Activated naive CD4-positive, alpha-beta T cell treated with anti-CD3 and anti-CD28 coated beads, Interleukin-2, amount 50 U/mL, for 24 hours (primary cell): ENCODE results near the gene SSR1.

Experiments used
- H3K27ac Mint-ChIP-seq: one replicate; pipeline ENCODE4 v1.8.0; 2021; ENCODE audit warnings: mild to moderate bottlenecking, mixed read lengths
- H3K27me3 Mint-ChIP-seq: one replicate; pipeline ENCODE4 v1.8.0; 2021; ENCODE audit warnings: mixed read lengths
- H3K36me3 Mint-ChIP-seq: one replicate; pipeline ENCODE4 v1.8.0; 2021; ENCODE audit warnings: mixed read lengths
- H3K4me1 Mint-ChIP-seq: one replicate; pipeline ENCODE4 v1.8.0; 2021; ENCODE audit warnings: mixed read lengths
- H3K4me3 Mint-ChIP-seq: one replicate; pipeline ENCODE4 v1.8.0; 2021; ENCODE audit warnings: mild to moderate bottlenecking, mixed read lengths
- H3K9me3 Mint-ChIP-seq: one replicate; pipeline ENCODE4 v1.8.0; 2021; ENCODE audit warnings: mixed read lengths

Gene SSR1

GRCh38 chr6:7260291-7261031, 52.5 kb downstream of the SSR1 start:
- no peaks in the 10 kb centered on the region for H3K36me3 Mint-ChIP-seq
- no peak overlapping the region for H3K27ac Mint-ChIP-seq

DNA sequence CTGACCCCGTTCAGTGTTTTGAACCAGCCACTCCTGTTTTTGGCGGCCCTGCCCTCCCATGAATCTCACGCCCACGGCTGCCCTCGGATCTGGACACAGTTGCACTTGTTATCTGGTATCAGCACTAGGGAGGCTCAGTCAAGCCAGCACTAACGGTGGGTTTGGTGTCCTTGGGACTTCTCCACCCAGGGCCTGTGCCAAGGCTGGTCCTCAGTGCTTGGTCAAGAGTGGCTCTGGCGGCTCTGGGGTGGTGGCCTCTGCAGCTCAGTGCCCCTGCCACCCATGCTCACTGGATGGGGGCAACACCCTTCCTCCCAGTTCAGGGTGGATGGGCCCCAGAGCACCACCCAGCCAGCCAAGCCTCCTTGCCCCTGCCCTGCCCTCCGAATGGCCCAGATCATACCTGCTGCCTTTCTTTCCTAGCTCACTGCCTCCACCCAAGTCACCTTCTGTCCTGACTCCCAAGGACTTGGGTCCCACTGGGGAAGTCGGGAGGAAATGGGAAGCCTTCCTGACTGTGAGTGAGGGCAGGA, 54.7 kb downstream of the SSR1 start:
- Mint-ChIP-seq H3K9me3 (no peaks in the 10 kb centered on the region), H3K36me3 (no peaks in the 10 kb centered on the region), H3K4me3 (no peak overlapping the region), H3K4me1 (peaks cover 20% of the 10 kb centered on the region), H3K27me3 (peaks cover 8% of the 10 kb centered on the region), H3K27ac (no peak overlapping the region)

More at GRCh38 chr6:7260291-7261031, 52.5 kb downstream of the SSR1 start:
- Mint-ChIP-seq H3K9me3 (no peaks in the 10 kb centered on the region), H3K4me1 (peaks cover 20% of the 10 kb centered on the region), H3K27me3 (peaks cover 8% of the 10 kb centered on the region), H3K4me3 (peak overlapping the region; percentile 85)

DNA sequence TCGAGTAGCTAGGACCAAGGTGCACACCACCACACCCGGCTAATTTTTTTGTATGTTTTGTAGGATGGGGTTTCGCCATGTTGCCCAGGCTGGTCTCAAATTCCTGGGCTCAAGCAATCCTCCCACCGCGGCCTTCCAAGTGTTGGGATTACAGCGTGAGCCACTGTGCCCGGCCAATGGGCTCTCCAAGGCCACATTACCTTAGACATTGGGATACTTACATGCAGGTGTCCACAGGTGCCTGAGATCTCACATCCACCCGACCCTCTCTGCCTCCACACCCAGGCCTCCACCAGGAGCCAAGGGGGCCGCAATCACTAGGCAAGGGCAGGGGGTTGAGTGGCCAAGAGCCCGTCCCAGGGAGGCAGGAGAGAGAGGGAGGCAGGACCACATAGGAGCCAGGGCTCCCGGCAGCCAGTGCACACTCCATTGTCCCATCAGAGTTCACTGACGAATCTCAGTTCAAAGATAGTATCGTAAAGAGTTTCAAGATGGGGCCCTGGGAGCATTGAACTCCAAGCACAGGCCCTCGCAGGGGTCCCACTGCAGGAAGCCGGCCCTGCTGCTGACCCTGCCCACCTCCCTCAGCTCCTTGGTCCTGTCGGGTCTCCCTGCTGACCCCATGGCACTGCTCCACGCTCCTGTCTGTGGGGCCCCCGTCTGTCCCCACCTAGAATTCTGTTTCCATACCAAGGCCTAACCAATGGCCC, 55.3 kb downstream of the SSR1 start:
- peaks cover 20% of the 10 kb centered on the region for H3K4me1 Mint-ChIP-seq
- H3K4me3 Mint-ChIP-seq = no peak overlapping the region

DNA sequence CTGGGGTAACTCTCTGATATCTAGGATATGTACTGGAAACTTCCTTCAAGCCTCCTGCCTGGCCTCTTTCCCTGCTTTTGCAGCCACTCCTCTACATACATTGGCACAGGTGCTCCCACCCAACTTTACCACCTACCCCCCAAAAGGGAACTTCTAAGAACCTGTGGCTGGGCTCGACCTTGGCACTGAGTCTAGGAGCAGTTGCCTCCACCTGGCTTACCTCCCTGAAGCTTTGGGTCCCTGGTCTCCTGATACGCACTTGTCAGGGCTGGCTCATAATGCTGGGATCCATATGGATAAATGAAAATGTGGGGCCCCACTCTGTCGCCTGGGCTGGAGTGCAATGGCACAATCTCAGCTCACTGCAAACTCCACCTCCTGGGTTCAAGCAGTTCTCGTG, 56.2 kb downstream of the SSR1 start:
- H3K27ac Mint-ChIP-seq = no peak overlapping the region
- no peak overlapping the region for H3K4me3 Mint-ChIP-seq
- no peaks in the 10 kb centered on the region for H3K36me3 Mint-ChIP-seq
- peaks cover 8% of the 10 kb centered on the region for H3K27me3 Mint-ChIP-seq
- H3K4me1 Mint-ChIP-seq = peaks cover 15% of the 10 kb centered on the region
- no peaks in the 10 kb centered on the region for H3K9me3 Mint-ChIP-seq

More for the DNA sequence above, 55.3 kb downstream of the SSR1 start:
- peaks cover 8% of the 10 kb centered on the region for H3K27me3 Mint-ChIP-seq
- H3K9me3 Mint-ChIP-seq = no peaks in the 10 kb centered on the region
- no peak overlapping the region for H3K27ac Mint-ChIP-seq
- no peaks in the 10 kb centered on the region for H3K36me3 Mint-ChIP-seq

DNA sequence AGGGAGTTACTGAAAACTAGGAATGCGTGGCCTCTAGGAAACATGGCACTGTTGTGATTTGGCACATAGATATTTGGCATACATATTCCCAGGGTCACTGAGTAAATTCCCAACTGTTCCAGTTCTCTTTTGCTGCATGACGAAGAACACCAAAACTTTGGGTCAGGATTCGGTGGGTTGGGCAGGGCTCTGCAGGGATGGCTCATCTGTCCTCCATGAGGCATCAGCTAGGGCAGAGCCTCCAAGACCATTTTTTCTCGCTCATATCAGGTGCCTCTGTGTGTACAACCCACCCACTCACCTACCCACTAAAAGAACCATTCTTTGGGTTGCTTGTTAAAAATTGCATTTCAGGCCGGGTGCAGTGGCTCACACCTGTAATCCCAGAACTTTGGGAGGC, 57.1 kb downstream of the SSR1 start:
- Mint-ChIP-seq H3K4me3 (no peak overlapping the region), H3K36me3 (no peaks in the 10 kb centered on the region), H3K4me1 (peaks cover 10% of the 10 kb centered on the region), H3K27me3 (peaks cover 6% of the 10 kb centered on the region), H3K27ac (no peak overlapping the region), H3K9me3 (no peaks in the 10 kb centered on the region)

- H3K36me3 Mint-ChIP-seq = peaks cover 2% of the 10 kb centered on the region
- H3K4me3 Mint-ChIP-seq = no peak overlapping the region
- H3K27ac Mint-ChIP-seq = no peak overlapping the region
- H3K27me3 Mint-ChIP-seq = no peaks in the 10 kb centered on the region
- no peaks in the 10 kb centered on the region for H3K9me3 Mint-ChIP-seq
- H3K4me1 Mint-ChIP-seq = peaks cover 3% of the 10 kb centered on the region
Measured at GRCh38 chr6:7254980-7255835, 57.8 kb downstream of the SSR1 start.

- H3K36me3 Mint-ChIP-seq = peaks cover 7% of the 10 kb centered on the region
- no peaks in the 10 kb centered on the region for H3K4me1 Mint-ChIP-seq
- no peak overlapping the region for H3K4me3 Mint-ChIP-seq
- H3K27ac Mint-ChIP-seq = no peak overlapping the region
- H3K9me3 Mint-ChIP-seq = no peaks in the 10 kb centered on the region
- H3K27me3 Mint-ChIP-seq = no peaks in the 10 kb centered on the region
Measured at GRCh38 chr6:7252390-7252789, 60.6 kb downstream of the SSR1 start.

DNA sequence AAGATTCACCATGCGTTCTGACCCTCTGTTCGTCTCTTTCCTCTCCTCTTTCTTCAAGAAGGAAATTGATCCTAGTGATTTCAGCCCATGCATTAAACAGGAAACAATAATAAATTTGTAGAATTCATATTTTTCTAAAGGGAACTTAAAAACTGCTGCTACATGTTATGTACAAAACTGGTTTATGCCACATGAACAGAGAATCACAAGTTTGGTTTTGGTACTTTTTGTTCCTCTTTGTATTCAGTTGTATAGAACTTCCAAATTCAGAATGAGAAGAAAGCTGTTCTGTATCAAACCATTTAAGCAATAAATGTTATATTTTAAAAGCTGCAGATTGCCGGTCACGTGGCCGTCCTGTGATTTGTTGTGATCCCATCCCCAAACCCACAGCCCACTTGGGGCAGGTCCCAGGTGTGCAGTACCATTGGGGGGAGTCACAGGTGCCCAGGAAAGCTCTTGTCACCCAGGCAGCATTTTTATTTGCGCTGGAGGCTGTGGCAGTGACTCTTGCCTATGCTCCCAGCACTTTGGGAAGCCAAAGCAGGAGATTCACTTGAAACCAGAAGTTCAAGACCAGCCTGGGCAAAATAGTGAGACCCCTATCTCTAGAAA, 61.2 kb downstream of the SSR1 start:
- Mint-ChIP-seq H3K4me1 (no peaks in the 10 kb centered on the region), H3K9me3 (no peaks in the 10 kb centered on the region), H3K36me3 (peaks cover 7% of the 10 kb centered on the region), H3K4me3 (no peak overlapping the region), H3K27me3 (no peaks in the 10 kb centered on the region), H3K27ac (no peak overlapping the region)

DNA sequence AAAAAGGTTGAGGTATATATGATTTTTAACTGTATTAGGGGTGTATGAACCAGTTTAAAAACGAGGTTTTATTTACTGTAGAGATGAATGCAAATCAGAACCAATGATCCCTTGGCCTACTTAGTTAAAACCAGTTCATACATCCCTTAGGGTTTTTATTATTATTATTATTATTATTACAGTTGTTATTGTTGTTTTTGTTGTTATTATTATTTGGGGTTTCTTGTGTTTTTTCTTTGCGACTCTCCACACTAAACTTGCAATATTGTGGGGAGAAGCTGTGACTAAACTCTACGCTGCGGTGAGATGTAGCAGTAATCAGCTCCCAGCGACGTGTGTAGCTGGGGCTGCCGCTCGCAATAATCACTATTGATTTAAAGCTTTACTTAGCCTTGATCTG, 62.2 kb downstream of the SSR1 start:
- peaks cover 7% of the 10 kb centered on the region for H3K36me3 Mint-ChIP-seq
- no peaks in the 10 kb centered on the region for H3K9me3 Mint-ChIP-seq
- no peak overlapping the region for H3K27ac Mint-ChIP-seq
- no peak overlapping the region for H3K4me3 Mint-ChIP-seq
- no peaks in the 10 kb centered on the region for H3K4me1 Mint-ChIP-seq
- H3K27me3 Mint-ChIP-seq = no peaks in the 10 kb centered on the region

DNA sequence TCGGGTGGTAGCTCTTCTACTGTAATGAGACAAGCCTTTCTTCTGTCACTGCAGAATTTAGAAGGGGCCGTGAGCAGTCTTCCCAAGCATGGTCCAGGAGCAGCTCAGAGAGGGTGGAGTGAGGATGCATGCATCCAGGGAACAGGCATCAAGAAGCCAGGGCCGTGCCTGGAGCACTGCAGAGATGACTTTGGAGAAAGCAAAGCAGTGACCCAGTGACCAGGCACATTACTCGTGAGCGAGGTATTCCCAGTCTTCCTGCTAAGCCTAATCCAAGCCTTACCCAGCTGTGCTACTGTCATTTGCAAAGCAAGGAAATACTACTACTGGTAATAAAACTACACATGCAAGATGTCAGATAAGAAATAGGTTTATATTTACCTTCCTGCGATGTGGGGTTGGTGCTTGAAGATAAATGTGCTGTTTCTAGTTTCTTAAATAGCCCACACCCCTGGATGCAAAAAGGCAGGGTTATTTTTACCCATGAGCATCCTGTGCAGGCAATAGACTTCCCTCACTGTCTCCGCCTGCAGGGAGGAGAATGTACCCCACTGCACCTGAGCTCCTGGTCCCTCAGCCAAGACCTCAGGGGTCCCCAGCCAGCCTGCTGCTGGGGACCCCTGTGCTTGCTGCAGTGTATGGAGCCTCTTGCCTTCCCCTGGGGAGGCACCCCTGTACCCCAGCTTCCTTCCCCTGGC, 62.9 kb downstream of the SSR1 start:
- H3K27ac Mint-ChIP-seq = no peak overlapping the region

GRCh38 chr6:7249391-7249790, 63.6 kb downstream of the SSR1 start:
- Mint-ChIP-seq H3K4me1 (no peaks in the 10 kb centered on the region), H3K4me3 (no peak overlapping the region), H3K27ac (no peak overlapping the region), H3K36me3 (peaks cover 7% of the 10 kb centered on the region), H3K9me3 (no peaks in the 10 kb centered on the region), H3K27me3 (no peaks in the 10 kb centered on the region)

More for the DNA sequence above, 62.9 kb downstream of the SSR1 start:
- H3K4me1 Mint-ChIP-seq = no peaks in the 10 kb centered on the region
- no peaks in the 10 kb centered on the region for H3K27me3 Mint-ChIP-seq
- H3K4me3 Mint-ChIP-seq = no peak overlapping the region
- H3K36me3 Mint-ChIP-seq = peaks cover 7% of the 10 kb centered on the region
- no peaks in the 10 kb centered on the region for H3K9me3 Mint-ChIP-seq

- Mint-ChIP-seq H3K9me3 (no peaks in the 10 kb centered on the region), H3K27ac (no peak overlapping the region), H3K4me1 (peaks cover 9% of the 10 kb centered on the region), H3K27me3 (no peaks in the 10 kb centered on the region), H3K4me3 (no peak overlapping the region), H3K36me3 (peaks cover 7% of the 10 kb centered on the region)
Measured at GRCh38 chr6:7247828-7248227, 65.2 kb downstream of the SSR1 start.

DNA sequence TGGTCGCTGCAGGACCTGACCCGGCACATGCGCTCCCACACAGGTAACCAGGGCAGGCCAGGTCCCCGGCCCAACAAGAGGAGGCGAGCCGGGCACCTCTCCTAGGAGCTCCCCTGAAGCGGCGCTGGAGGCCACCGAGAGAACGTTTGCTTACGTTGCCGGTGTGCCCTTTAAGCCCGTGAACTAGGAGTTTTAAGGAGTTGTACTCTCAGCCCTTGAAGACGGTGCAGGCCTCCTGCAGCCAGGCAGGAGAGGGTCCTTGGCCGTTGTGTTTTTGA, 65.9 kb downstream of the SSR1 start:
- no peaks in the 10 kb centered on the region for H3K27me3 Mint-ChIP-seq
- no peak overlapping the region for H3K27ac Mint-ChIP-seq
- H3K9me3 Mint-ChIP-seq = no peaks in the 10 kb centered on the region
- no peak overlapping the region for H3K4me3 Mint-ChIP-seq
- H3K36me3 Mint-ChIP-seq = peaks cover 7% of the 10 kb centered on the region
- H3K4me1 Mint-ChIP-seq = peaks cover 15% of the 10 kb centered on the region

GRCh38 chr6:7246401-7247178, 66.4 kb downstream of the SSR1 start:
- Mint-ChIP-seq H3K4me3 (no peak overlapping the region), H3K4me1 (peaks cover 21% of the 10 kb centered on the region), H3K9me3 (no peaks in the 10 kb centered on the region), H3K36me3 (peaks cover 7% of the 10 kb centered on the region), H3K27ac (no peak overlapping the region), H3K27me3 (no peaks in the 10 kb centered on the region)
